CD4-positive, alpha-beta memory T cell (primary cell): ENCODE data around the gene RXFP4. TPM values are rescaled to one million over a fixed set of nuclear protein-coding genes. Genes with fewer than 3 reads are reported as not detected.

ENCODE experiments used
- CTCF ChIA-PET: fragments of 350-600 bp; sonication (Branson Sonifier 250); formaldehyde crosslinking; loops from one replicate; lab custom pipeline; 2021; ENCODE audit warnings: inconsistent platforms; ENCODE audit not compliant: partially characterized antibody; lab: Charles Lee
- POLR2A ChIA-PET: fragments of 350-600 bp; sonication (Branson Sonifier 250); formaldehyde crosslinking; loops from one replicate; lab custom pipeline; 2021; ENCODE audit not compliant: partially characterized antibody; lab: Charles Lee
- DNase-seq, 5 donors: peaks; one replicate each; pipeline versions ENCODE4 v3.0.0 to v3.0.0-alpha.2; 2020 to 2022; ENCODE audit warnings: mixed read lengths in 1 of 5
- H3K27ac ChIP-seq: one replicate; pipeline ENCODE4 v1.7.0; 2013; ENCODE audit warnings: low read depth, low read length
- H3K27me3 ChIP-seq: 2 replicates; pipeline ENCODE4 v1.7.0; 2013; ENCODE audit warnings: mild to moderate bottlenecking, low read length, moderate library complexity; ENCODE audit not compliant: insufficient read depth
- H3K36me3 ChIP-seq: 2 replicates; pipeline ENCODE4 v1.7.0; 2013; ENCODE audit warnings: mild to moderate bottlenecking, low read length, moderate library complexity; ENCODE audit not compliant: insufficient read depth
- H3K4me1 ChIP-seq: 2 replicates; pipeline ENCODE4 v1.7.0; 2013; ENCODE audit warnings: mild to moderate bottlenecking, low read length, moderate library complexity; ENCODE audit not compliant: insufficient read depth
- H3K4me3 ChIP-seq, 2 donors: one replicate each; pipeline ENCODE4 v1.7.0; 2013; ENCODE audit warnings: low read length in 2 of 2, mild to moderate bottlenecking in 1 of 2
- H3K9me3 ChIP-seq, 2 donors: one replicate each; pipeline ENCODE4 v1.7.0; 2013; ENCODE audit warnings: low read length in 2 of 2, control low read depth in 1 of 2; ENCODE audit not compliant: control insufficient read depth in 1 of 2
- H3K27ac Mint-ChIP-seq, 7 donors: one replicate each; pipeline ENCODE4 v1.8.0; 2020 to 2021; ENCODE audit warnings: mixed read lengths in 7 of 7, mild to moderate bottlenecking in 6 of 7, inconsistent platforms in 3 of 7, moderate library complexity in 3 of 7
- H3K27me3 Mint-ChIP-seq, 2 donors: one replicate each; pipeline ENCODE4 v1.8.0; 2020 to 2021; ENCODE audit warnings: mixed read lengths in 2 of 2
- H3K36me3 Mint-ChIP-seq, 2 donors: one replicate each; pipeline ENCODE4 v1.8.0; 2020 to 2021; ENCODE audit warnings: mixed read lengths in 2 of 2, inconsistent platforms in 1 of 2, mild to moderate bottlenecking in 1 of 2
- H3K4me1 Mint-ChIP-seq, 4 donors: one replicate each; pipeline ENCODE4 v1.8.0; 2020 to 2021; ENCODE audit warnings: mixed read lengths in 4 of 4, mild to moderate bottlenecking in 1 of 4
- H3K4me3 Mint-ChIP-seq, 8 donors: one replicate each; pipeline ENCODE4 v1.8.0; 2020 to 2021; ENCODE audit warnings: mixed read lengths in 8 of 8, mild to moderate bottlenecking in 7 of 8, moderate library complexity in 6 of 8, inconsistent platforms in 3 of 8
- H3K9me3 Mint-ChIP-seq, 8 donors: one replicate each; pipeline ENCODE4 v1.8.0; 2020 to 2021; ENCODE audit warnings: mixed read lengths in 8 of 8, mild to moderate bottlenecking in 5 of 8, inconsistent platforms in 3 of 8, moderate library complexity in 1 of 8
- intact Hi-C: fragments of 100-400 bp; cut with micrococcal nuclease; formaldehyde crosslinking; loops from one replicate; pipeline ENCODE4 v1.15.1; 2023
- polyA plus RNA-seq, 2 donors: library from polyadenylated mRNA; unstranded; fragments of 300-500 nt; fragmentation: Illumina TruSeq; gene quantifications; one replicate each; pipeline ENCODE4 v1.2.3, GENCODE V29; 2021
- total RNA-seq, 2 experiments: library from RNA; stranded (reverse); gene quantifications; one replicate each; pipeline ENCODE4 v1.2.3, GENCODE V29; 2021

RXFP4 gene
- total and polyA plus RNA-seq, 4 experiments from 2014 or later = 0.91 TPM; not detected in 3

DNA sequence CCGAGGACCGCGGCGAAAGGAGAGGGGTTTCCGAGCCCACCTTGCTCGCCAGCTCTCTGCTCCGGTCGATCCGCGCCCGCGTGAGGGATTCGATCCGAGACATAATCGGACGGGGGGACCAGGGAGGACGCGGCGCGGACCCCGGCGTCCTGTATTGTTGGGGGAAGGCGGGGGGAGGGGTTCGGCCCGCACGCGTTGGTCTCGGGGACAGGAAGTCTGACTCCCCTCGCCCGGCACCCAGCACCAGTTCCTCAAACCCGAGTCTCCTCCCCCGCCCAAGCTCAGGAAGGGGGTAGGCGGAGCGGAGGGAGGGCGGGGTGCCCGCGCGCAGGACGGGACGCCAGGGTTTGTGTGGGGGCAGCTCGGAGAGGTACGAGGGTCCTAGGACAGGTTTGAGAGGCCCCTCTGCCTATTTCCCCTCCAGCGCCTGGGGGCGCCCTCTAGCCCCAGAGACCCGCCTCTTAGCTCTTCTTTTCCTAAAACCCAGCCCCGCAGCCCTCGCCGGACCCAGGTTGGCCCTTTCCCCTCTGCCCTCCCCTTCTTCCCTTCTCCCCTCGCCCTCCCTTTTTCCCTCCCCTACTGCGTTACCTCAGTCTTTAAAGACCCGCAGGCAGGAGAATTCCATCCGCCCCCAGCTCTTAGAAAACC lies 37.0 kb downstream of the RXFP4 start, which contains the start of gene ARHGEF2:
ARHGEF2 (minus strand) TSS at position 223 of the 648 bp plus-strand sequence; CDS start at position 103, 120 bp downstream.
- Mint-ChIP-seq H3K36me3 (peaks cover 0 to 39% of the 10 kb centered on the region in 2 donors), H3K4me1 (peaks cover 49 to 89% (median 62%) of the 10 kb centered on the region in 4 donors), H3K27ac (peak within 1 kb of the TSS; percentile 81 to 98 (median 96)), H3K9me3 (no peaks in the 10 kb centered on the region), H3K4me3 (peak within 1 kb of the TSS; percentile 93 to 99 (median 97)), H3K27me3 (no peaks in the 10 kb centered on the region)
- no peaks in the 10 kb centered on the region for H3K9me3 ChIP-seq
- peak within 1 kb of the TSS; percentile 87 to 96 for H3K4me3 ChIP-seq
- H3K27me3 ChIP-seq = no peaks in the 10 kb centered on the region
- peaks cover 4% of the 10 kb centered on the region for H3K36me3 ChIP-seq
- intact Hi-C loops = loop anchor here (1.0 to 5.0 kb wide), 4 partner anchors 11 to 121 kb away; partner anchors contain the start of genes GON4L, KHDC4, RIT1 and SYT11
- CTCF ChIA-PET = interaction anchor here (0.6 to 6.8 kb wide), 9 partner anchors 9 to 63 kb away, joined by 3 to 47 read pairs (median 6); partner anchors contain the start of gene KHDC4
- peak within 1 kb of the TSS; percentile 86 for H3K27ac ChIP-seq
- peak; percentile 63 to 82 (median 66) for DNase-seq
- H3K4me1 ChIP-seq = peaks cover 73% of the 10 kb centered on the region
- POLR2A ChIA-PET = interaction anchor here (0.5 to 12.4 kb wide), 20 partner anchors 11 to 1344 kb away, joined by 3 to 199 read pairs (median 6); partner anchors contain the start of genes KHDC4, PMF1, RXFP4 and SSR2

DNA sequence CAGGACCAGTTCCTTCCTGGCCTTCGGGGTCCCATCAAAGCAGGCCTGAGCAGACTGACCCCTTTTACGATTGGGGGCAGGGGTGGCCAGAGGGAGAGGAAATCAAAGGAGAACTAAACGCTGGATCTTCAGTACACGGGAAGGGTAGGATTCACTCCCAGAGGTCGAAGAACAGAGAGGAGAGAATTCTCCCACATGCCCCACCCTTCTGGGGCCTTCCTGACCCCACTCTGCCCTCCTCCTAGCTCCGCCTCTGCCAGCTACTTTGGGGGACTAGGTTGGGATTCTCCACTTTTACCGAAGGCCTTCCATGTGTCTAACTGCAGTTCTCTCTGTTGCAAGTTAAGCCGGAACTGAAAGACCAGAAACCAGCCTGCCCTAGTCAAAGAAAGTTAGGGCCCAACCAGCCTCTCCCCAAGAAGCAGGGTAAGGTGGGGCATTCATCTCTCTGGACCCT lies 37.6 kb downstream of the RXFP4 start:
- H3K27ac Mint-ChIP-seq = peak overlapping the region; percentile 81 to 98 (median 93)
- Histone ChIP-seq H3K27ac (peak overlapping the region; percentile 86), H3K9me3 (no peaks in the 10 kb centered on the region), H3K36me3 (peaks cover 4% of the 10 kb centered on the region), H3K27me3 (no peaks in the 10 kb centered on the region), H3K4me3 (peak overlapping the region; percentile 87 to 96), H3K4me1 (peaks cover 70% of the 10 kb centered on the region)
- no peak for DNase-seq
- ChIA-PET CTCF (interaction anchor here (1.2 to 6.8 kb wide), 8 partner anchors 9 to 45 kb away, joined by 4 to 47 read pairs (median 12); partner anchors contain the start of gene KHDC4), POLR2A (interaction anchor here (0.5 to 12.4 kb wide), 17 partner anchors 11 to 740 kb away, joined by 3 to 199 read pairs (median 5); partner anchors contain the start of genes KHDC4, PMF1, RXFP4 and SSR2)
- peak overlapping the region; percentile 93 to 99 (median 97) for H3K4me3 Mint-ChIP-seq
- H3K9me3 Mint-ChIP-seq = no peaks in the 10 kb centered on the region
- H3K4me1 Mint-ChIP-seq = peaks cover 48 to 89% (median 62%) of the 10 kb centered on the region in 4 donors
- intact Hi-C loops = loop anchor here (1.0 to 5.0 kb wide), 4 partner anchors 10 to 122 kb away; partner anchors contain the start of genes GON4L, KHDC4, RIT1 and SYT11
- H3K27me3 Mint-ChIP-seq = no peaks in the 10 kb centered on the region
- peaks cover 0 to 39% of the 10 kb centered on the region in 2 donors for H3K36me3 Mint-ChIP-seq

DNA sequence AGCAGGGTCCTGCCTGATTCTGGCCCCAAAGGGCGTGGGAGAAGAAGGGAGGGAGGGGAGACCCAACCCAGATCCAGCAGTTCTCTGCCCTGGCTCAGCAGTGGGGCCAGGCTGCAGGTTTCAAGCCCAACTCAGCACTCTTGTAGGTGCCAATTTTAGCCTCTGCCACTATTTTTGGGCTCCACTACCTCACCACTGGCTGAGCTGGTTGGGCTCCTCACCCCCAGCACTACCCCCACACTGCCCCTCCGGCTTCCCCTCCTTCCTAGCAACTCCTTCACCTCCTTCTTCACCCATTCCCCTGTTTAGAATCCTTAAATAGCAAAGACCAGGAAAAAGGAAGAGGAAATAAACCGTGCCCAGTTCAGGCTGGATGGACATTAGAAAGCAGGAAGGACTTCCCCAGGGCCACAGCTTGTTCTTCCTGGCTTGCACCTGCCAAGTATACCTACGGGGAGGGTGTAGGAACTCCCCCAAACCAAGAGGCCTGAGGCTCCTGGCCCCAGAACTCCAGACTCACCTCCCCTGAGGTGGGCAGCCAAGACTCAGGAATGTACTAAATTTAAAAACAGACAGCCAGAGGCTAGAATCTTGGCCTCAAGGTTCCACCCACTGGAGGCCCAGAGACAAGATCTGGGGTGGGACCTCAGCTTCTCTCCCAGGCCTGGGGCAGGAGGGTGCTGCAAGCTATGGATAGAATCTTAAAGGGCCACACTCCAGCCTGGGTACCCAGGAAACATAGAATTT lies 38.3 kb downstream of the RXFP4 start:
- Histone ChIP-seq H3K27ac (peak overlapping the region; percentile 86), H3K4me3 (peak overlapping the region; percentile 87 to 96), H3K27me3 (no peaks in the 10 kb centered on the region), H3K36me3 (no peaks in the 10 kb centered on the region), H3K4me1 (peaks cover 62% of the 10 kb centered on the region), H3K9me3 (no peaks in the 10 kb centered on the region)
- Mint-ChIP-seq H3K27me3 (no peaks in the 10 kb centered on the region), H3K36me3 (peaks cover 0 to 39% of the 10 kb centered on the region in 2 donors), H3K4me1 (peaks cover 44 to 88% (median 56%) of the 10 kb centered on the region in 4 donors), H3K27ac (peak overlapping the region; percentile 81 to 98 (median 93)), H3K4me3 (peak overlapping the region; percentile 93 to 99 (median 97)), H3K9me3 (no peaks in the 10 kb centered on the region)
- intact Hi-C loops = loop anchor here (2.0 to 5.0 kb wide), 3 partner anchors 45 to 122 kb away; partner anchors contain the start of genes GON4L, KHDC4, RIT1 and SYT11
- POLR2A ChIA-PET = interaction anchor here (0.5 to 12.4 kb wide), 7 partner anchors 15 to 740 kb away, joined by 3 to 199 read pairs (median 8); partner anchors contain the start of genes KHDC4 and RXFP4
- DNase-seq = no peak
- CTCF ChIA-PET = interaction anchor here (1.3 to 6.8 kb wide), 4 partner anchors 10 to 42 kb away, joined by 4 to 47 read pairs (median 32); no protein-coding TSS in a partner anchor

- H3K27ac ChIP-seq = peak overlapping the region; percentile 86
- H3K27me3 ChIP-seq = no peaks in the 10 kb centered on the region
- no peaks in the 10 kb centered on the region for H3K36me3 ChIP-seq
- intact Hi-C loops = no loop called here
- peak overlapping the region in 1 of 2 donors; percentile 6 for H3K4me3 ChIP-seq
- Mint-ChIP-seq H3K27me3 (no peaks in the 10 kb centered on the region), H3K9me3 (no peaks in the 10 kb centered on the region), H3K4me3 (peak overlapping the region; percentile 74 to 99 (median 96)), H3K27ac (peak overlapping the region; percentile 81 to 97 (median 91)), H3K36me3 (peaks cover 0 to 24% of the 10 kb centered on the region in 2 donors), H3K4me1 (peaks cover 35 to 71% (median 42%) of the 10 kb centered on the region in 4 donors)
- peak in 4 of 5 donors; percentile 44 to 72 (median 45) for DNase-seq
- ChIA-PET POLR2A (interaction anchor here (0.7 to 12.4 kb wide), 6 partner anchors 8 to 49 kb away, joined by 4 to 199 read pairs (median 54); partner anchors contain the start of genes KHDC4 and RXFP4), CTCF (interaction anchor here (0.9 to 6.8 kb wide), 8 partner anchors 9 to 48 kb away, joined by 3 to 47 read pairs (median 6); partner anchors contain the start of gene KHDC4)
- no peaks in the 10 kb centered on the region for H3K9me3 ChIP-seq
- H3K4me1 ChIP-seq = peaks cover 48% of the 10 kb centered on the region
Measured at GRCh38 chr1:155981266-155982088, 40.0 kb downstream of the RXFP4 start.

DNA sequence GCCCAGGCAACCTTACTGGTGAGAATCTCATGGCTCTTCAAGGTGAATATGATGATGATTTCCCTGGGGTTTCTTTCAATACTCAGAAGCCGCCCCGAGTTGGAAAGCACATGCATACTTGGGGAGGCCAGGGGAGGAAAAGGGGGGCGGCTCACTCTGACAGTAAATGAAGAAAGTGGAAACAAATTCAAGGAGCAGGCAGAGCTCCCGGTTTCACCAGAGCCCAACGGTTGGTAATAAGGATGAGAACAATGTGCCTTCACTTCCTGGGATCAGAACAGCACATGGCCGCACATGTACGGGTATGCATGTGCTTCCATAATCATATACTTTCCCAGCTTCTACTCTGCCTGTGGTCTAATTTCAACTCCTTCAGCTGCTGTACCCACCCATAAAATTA lies 40.7 kb downstream of the RXFP4 start:
- Histone ChIP-seq H3K27ac (peak overlapping the region; percentile 86), H3K4me3 (no peak overlapping the region), H3K36me3 (no peaks in the 10 kb centered on the region), H3K27me3 (no peaks in the 10 kb centered on the region), H3K9me3 (no peaks in the 10 kb centered on the region), H3K4me1 (peaks cover 48% of the 10 kb centered on the region)
- H3K4me3 Mint-ChIP-seq = peak overlapping the region in 7 of 8 donors; percentile 50 to 99 (median 95)
- peaks cover 35 to 64% (median 41%) of the 10 kb centered on the region in 4 donors for H3K4me1 Mint-ChIP-seq
- no peaks in the 10 kb centered on the region for H3K27me3 Mint-ChIP-seq
- H3K9me3 Mint-ChIP-seq = no peaks in the 10 kb centered on the region
- CTCF ChIA-PET = interaction anchor here (1.3 to 6.8 kb wide), 7 partner anchors 8 to 49 kb away, joined by 3 to 47 read pairs (median 3); no protein-coding TSS in a partner anchor
- POLR2A ChIA-PET = interaction anchor here (1.3 to 12.4 kb wide), 4 partner anchors 9 to 50 kb away, joined by 3 to 199 read pairs (median 139); partner anchors contain the start of genes KHDC4 and RXFP4
- intact Hi-C loops = no loop called here
- peak overlapping the region; percentile 81 to 97 (median 91) for H3K27ac Mint-ChIP-seq
- no peak for DNase-seq
- peaks cover 0 to 17% of the 10 kb centered on the region in 2 donors for H3K36me3 Mint-ChIP-seq
